ENCODE measurements around the gene SMYD3.

Gene SMYD3

DNA sequence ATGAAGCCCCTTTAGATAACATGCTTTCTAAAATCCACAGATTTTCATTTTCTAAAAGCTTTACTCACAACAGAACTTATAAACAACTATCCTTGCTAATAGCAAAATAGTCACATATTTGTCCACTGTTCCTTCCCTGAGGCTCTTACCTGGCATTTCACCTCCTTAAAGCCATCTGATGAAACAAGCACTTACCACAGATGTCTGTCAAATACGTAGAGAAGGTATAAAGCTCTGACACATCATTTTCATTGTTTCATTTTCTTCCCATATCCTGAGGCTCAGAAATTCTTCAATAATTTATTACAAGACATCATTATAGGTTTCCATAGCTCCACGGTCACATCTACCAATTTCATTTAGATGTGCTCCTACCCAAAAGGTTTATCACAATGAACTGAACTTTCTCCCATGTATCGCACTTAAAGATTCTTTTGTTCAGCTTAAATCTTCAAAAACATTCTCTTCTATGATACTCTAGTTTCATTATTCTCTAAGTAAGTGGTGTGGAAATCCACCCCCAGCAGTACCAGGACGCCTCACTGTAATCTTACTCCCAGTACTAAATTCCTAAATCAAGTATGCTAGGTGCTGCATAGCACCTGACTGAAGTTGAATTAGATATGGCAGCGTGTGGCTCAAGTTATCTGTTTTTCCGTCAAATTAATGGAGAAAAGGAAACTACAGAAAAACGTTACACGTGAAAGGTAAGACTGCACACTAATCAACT lies 569.6 kb downstream of the SMYD3 start:
- Histone ChIP-seq H3K36me3 (replicated peaks; ENCODE audit: insufficient read depth, low read length) (no peaks in the 10 kb centered on the region), H3K4me1 (ENCODE audit: low read length) (no peaks in the 10 kb centered on the region), H3K79me2 (ENCODE audit: low read length) (no peaks in the 10 kb centered on the region), H3K4me3 (ENCODE audit: low read length) (no peak overlapping the region), H3K9me2 (replicated peaks; ENCODE audit: insufficient read depth, low read length) (no peaks in the 10 kb centered on the region), H3K27me3 (replicated peaks; ENCODE audit: insufficient read depth, low read length) (no peaks in the 10 kb centered on the region), H3K9ac (ENCODE audit: low read length) (no peak overlapping the region), H3K4me2 (ENCODE audit: low read depth, low read length) (no peak overlapping the region), H4K20me1 (ENCODE audit: insufficient read depth, low read length) (no peaks in the 10 kb centered on the region), H2AFZ (ENCODE audit: low read length) (no peak overlapping the region), H3F3A (ENCODE audit: insufficient read depth, low read length) (no peaks in the 10 kb centered on the region), H3K9me3 (replicated peaks; ENCODE audit: insufficient read depth, low read length) (no peaks in the 10 kb centered on the region), H3K27ac (ENCODE audit: low read length) (no peak overlapping the region)
- no peak for TF ChIP-seq EZH2 (optimal IDR thresholded peaks at IDR 0.05; ENCODE audit: low read depth, low read length)
- no peak for TF ChIP-seq EZH2phosphoT487 (IDR thresholded peaks at IDR 0.05; ENCODE audit: low read length)
- TF ChIP-seq, protein P1, sequence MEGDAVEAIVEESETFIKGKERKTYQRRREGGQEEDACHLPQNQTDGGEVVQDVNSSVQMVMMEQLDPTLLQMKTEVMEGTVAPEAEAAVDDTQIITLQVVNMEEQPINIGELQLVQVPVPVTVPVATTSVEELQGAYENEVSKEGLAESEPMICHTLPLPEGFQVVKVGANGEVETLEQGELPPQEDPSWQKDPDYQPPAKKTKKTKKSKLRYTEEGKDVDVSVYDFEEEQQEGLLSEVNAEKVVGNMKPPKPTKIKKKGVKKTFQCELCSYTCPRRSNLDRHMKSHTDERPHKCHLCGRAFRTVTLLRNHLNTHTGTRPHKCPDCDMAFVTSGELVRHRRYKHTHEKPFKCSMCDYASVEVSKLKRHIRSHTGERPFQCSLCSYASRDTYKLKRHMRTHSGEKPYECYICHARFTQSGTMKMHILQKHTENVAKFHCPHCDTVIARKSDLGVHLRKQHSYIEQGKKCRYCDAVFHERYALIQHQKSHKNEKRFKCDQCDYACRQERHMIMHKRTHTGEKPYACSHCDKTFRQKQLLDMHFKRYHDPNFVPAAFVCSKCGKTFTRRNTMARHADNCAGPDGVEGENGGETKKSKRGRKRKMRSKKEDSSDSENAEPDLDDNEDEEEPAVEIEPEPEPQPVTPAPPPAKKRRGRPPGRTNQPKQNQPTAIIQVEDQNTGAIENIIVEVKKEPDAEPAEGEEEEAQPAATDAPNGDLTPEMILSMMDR (IDR thresholded peaks at IDR 0.05; ENCODE audit: low read length): no peak
- DNase-seq: no peak

DNA sequence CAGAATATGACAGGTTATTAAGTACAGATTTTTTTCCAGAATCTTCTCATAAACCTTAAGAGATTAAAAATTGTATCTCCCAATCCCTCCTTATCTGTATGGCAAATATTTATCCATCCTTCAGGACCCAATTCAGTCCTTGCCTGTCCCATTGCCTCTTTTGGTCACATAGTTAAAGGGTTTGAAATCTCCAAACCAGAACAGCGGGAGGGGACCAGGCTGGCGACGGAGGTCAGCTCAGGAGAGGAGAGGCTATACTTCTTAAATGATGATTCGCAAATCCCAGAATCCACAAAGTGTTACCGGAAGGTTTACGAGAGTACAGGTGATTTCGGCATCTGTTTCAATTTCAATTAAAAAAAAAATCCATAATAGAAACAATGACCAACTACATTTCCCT lies 572.7 kb downstream of the SMYD3 start:
- no peak for TF ChIP-seq EZH2phosphoT487 (IDR thresholded peaks at IDR 0.05; ENCODE audit: low read length)
- TF ChIP-seq, protein P1 (IDR thresholded peaks at IDR 0.05; ENCODE audit: low read length): no peak
- no peak for TF ChIP-seq EZH2 (optimal IDR thresholded peaks at IDR 0.05; ENCODE audit: low read depth, low read length)
- H3K27ac ChIP-seq (ENCODE audit: low read length): no peak overlapping the region
- no peaks in the 10 kb centered on the region for H4K20me1 ChIP-seq (ENCODE audit: insufficient read depth, low read length)
- no peak overlapping the region for H3K4me3 ChIP-seq (ENCODE audit: low read length)
- no peaks in the 10 kb centered on the region for H3K36me3 ChIP-seq (replicated peaks; ENCODE audit: insufficient read depth, low read length)
- H3K9ac ChIP-seq (ENCODE audit: low read length): no peak overlapping the region
- H3K4me2 ChIP-seq (ENCODE audit: low read depth, low read length): no peak overlapping the region
- no peaks in the 10 kb centered on the region for H3K79me2 ChIP-seq (ENCODE audit: low read length)
- H3F3A ChIP-seq (ENCODE audit: insufficient read depth, low read length): no peaks in the 10 kb centered on the region
- no peak for DNase-seq
- no peaks in the 10 kb centered on the region for H3K9me3 ChIP-seq (replicated peaks; ENCODE audit: insufficient read depth, low read length)
- H3K27me3 ChIP-seq (replicated peaks; ENCODE audit: insufficient read depth, low read length): no peaks in the 10 kb centered on the region
- no peaks in the 10 kb centered on the region for H3K9me2 ChIP-seq (replicated peaks; ENCODE audit: insufficient read depth, low read length)
- H2AFZ ChIP-seq (ENCODE audit: low read length): no peak overlapping the region
- H3K4me1 ChIP-seq (ENCODE audit: low read length): no peaks in the 10 kb centered on the region

DNA sequence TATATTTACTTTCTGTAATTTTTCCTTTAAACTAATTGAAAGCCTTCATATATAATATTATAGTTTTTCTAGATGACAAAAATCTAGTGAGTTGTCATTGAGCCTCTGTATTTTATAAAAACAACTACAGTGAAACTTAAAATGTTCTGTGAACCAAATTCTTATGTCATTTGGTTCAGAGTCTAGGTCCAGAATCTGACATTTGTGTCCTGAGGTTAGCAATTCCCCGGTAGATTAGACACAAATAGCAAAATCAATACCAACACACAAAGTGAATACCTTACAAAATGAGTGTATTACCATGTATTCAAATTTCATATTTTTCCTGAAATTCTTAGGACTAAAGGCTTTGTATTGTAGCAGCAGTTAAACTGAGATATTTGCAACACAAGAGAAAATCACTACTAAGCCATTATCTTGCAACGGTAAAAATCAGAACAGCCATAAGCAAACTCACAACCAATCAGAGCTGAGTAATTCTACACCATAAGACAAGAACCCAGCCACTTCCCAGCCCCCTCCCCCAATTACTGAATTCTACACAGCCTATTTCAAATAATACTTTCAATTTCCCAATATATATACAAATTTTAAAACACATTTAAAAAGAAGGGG lies 573.5 kb downstream of the SMYD3 start:
- Histone ChIP-seq H3K4me2 (ENCODE audit: low read depth, low read length) (no peak overlapping the region), H3K27ac (ENCODE audit: low read length) (no peak overlapping the region), H3K27me3 (replicated peaks; ENCODE audit: insufficient read depth, low read length) (no peaks in the 10 kb centered on the region), H2AFZ (ENCODE audit: low read length) (no peak overlapping the region), H4K20me1 (ENCODE audit: insufficient read depth, low read length) (no peaks in the 10 kb centered on the region), H3K36me3 (replicated peaks; ENCODE audit: insufficient read depth, low read length) (no peaks in the 10 kb centered on the region), H3K79me2 (ENCODE audit: low read length) (no peaks in the 10 kb centered on the region), H3K9ac (ENCODE audit: low read length) (no peak overlapping the region), H3F3A (ENCODE audit: insufficient read depth, low read length) (no peaks in the 10 kb centered on the region), H3K4me1 (ENCODE audit: low read length) (no peaks in the 10 kb centered on the region), H3K9me2 (replicated peaks; ENCODE audit: insufficient read depth, low read length) (no peaks in the 10 kb centered on the region), H3K9me3 (replicated peaks; ENCODE audit: insufficient read depth, low read length) (no peaks in the 10 kb centered on the region), H3K4me3 (ENCODE audit: low read length) (no peak overlapping the region)
- no peak for TF ChIP-seq EZH2phosphoT487 (IDR thresholded peaks at IDR 0.05; ENCODE audit: low read length)
- TF ChIP-seq, protein P1 (IDR thresholded peaks at IDR 0.05; ENCODE audit: low read length): no peak
- DNase-seq: no peak
